Occipital lobe (tissue), 2 donors: ENCODE measurements around the gene SPARCL1. TPM values are rescaled to one million over a fixed set of nuclear protein-coding genes. Genes with fewer than 3 reads are reported as not detected.

ENCODE experiments used
- DNase-seq: peaks from one replicate; lab custom pipeline; 2025; lab: John Stamatoyannopoulos, UW
- total RNA-seq: library from RNA; depleted of rRNA; stranded (reverse); fragments of >200 nt; gene quantifications from one replicate; pipeline ENCODE4 v1.2.3, GENCODE V29; 2014

SPARCL1 gene
- total RNA-seq, 1 donor from 2014 or later: 54.9 TPM

- DNase-seq: no peak
Measured at GRCh38 chr4:87541956-87542709, 13.0 kb upstream of the SPARCL1 start.

- DNase-seq: no peak
Measured at GRCh38 chr4:87541521-87541920, 12.3 kb upstream of the SPARCL1 start.

GRCh38 chr4:87540146-87541058 lies 11.2 kb upstream of the SPARCL1 start:
- DNase-seq: no peak

GRCh38 chr4:87532907-87533306 lies 3.7 kb upstream of the SPARCL1 start:
- DNase-seq: no peak

GRCh38 chr4:87532109-87532508 lies 2.9 kb upstream of the SPARCL1 start:
- DNase-seq: no peak

- DNase-seq: no peak
Measured at GRCh38 chr4:87531621-87532020, 2.4 kb upstream of the SPARCL1 start.

GRCh38 chr4:87530868-87531267 lies 1.7 kb upstream of the SPARCL1 start:
- DNase-seq: peak; percentile 43

GRCh38 chr4:87530229-87530628 lies 1.1 kb upstream of the SPARCL1 start:
- DNase-seq: no peak

- DNase-seq: no peak
Measured at GRCh38 chr4:87527431-87528220, 1.6 kb downstream of the SPARCL1 start.

GRCh38 chr4:87525636-87526295 lies 3.4 kb downstream of the SPARCL1 start:
- no peak for DNase-seq

- no peak for DNase-seq
Measured at GRCh38 chr4:87524456-87524855, 4.7 kb downstream of the SPARCL1 start.

GRCh38 chr4:87523307-87523706 lies 5.9 kb downstream of the SPARCL1 start:
- no peak for DNase-seq

- DNase-seq: no peak
Measured at GRCh38 chr4:87521757-87522374, 7.3 kb downstream of the SPARCL1 start.

GRCh38 chr4:87521319-87521718 lies 7.9 kb downstream of the SPARCL1 start:
- no peak for DNase-seq

- no peak for DNase-seq
Measured at GRCh38 chr4:87517621-87518020, 11.6 kb downstream of the SPARCL1 start.

- DNase-seq: no peak
Measured at GRCh38 chr4:87516683-87517082, 12.5 kb downstream of the SPARCL1 start.

- DNase-seq: no peak
Measured at GRCh38 chr4:87512400-87512799, 16.8 kb downstream of the SPARCL1 start.

GRCh38 chr4:87511500-87511899 lies 17.7 kb downstream of the SPARCL1 start:
- DNase-seq: no peak

GRCh38 chr4:87510747-87511146 lies 18.4 kb downstream of the SPARCL1 start:
- DNase-seq: no peak

GRCh38 chr4:87506974-87507701 lies 22.0 kb downstream of the SPARCL1 start:
- DNase-seq: no peak
